Endodermal cell (in vitro differentiated cells): ENCODE measurements around the gene C2orf74. TPM values are rescaled to one million over a fixed set of nuclear protein-coding genes. Genes with fewer than 3 reads are reported as not detected.
"Not testable (repeated sequence)": the region's sequence is repeated elsewhere in the genome, so short reads cannot be mapped to it uniquely, and the experiment has no call there.

ENCODE experiments used
- DNase-seq: peaks from one replicate; pipeline ENCODE4 v3.0.0-alpha.2; 2017
- H3K27ac ChIP-seq: 2 replicates; pipeline ENCODE4 v1.5.1; 2013; ENCODE audit warnings: mild to moderate bottlenecking, low read depth, low read length, moderate library complexity
- H3K27me3 ChIP-seq: 2 replicates; pipeline ENCODE4 v1.6.1; 2013; ENCODE audit warnings: mild to moderate bottlenecking, low read length, moderate library complexity; ENCODE audit not compliant: insufficient read depth, control insufficient read depth, poor library complexity, severe bottlenecking
- H3K36me3 ChIP-seq: 2 replicates; pipeline ENCODE4 v1.7.0; 2013; ENCODE audit warnings: mild to moderate bottlenecking, low read length, moderate library complexity; ENCODE audit not compliant: control insufficient read depth, insufficient read depth
- H3K4me1 ChIP-seq: one replicate; pipeline ENCODE4 v1.7.0; 2013; ENCODE audit warnings: low read length; ENCODE audit not compliant: control insufficient read depth, insufficient read depth
- H3K4me3 ChIP-seq: 2 replicates; pipeline ENCODE4 v1.5.1; 2013; ENCODE audit warnings: mild to moderate bottlenecking, low read length, moderate library complexity
- H3K9ac ChIP-seq: 2 replicates; pipeline ENCODE4 v1.6.1; 2013; ENCODE audit warnings: mild to moderate bottlenecking, low read length, moderate library complexity; ENCODE audit not compliant: poor library complexity, severe bottlenecking; ENCODE audit errors: extremely low read depth
- H3K9me3 ChIP-seq: 2 replicates; pipeline ENCODE4 v1.6.1; 2013; ENCODE audit warnings: mild to moderate bottlenecking, low read length, moderate library complexity; ENCODE audit not compliant: control insufficient read depth
- H3K27ac Mint-ChIP-seq: 2 replicates; pipeline ENCODE4 v1.8.0; 2020; ENCODE audit warnings: mixed read lengths
- H3K27me3 Mint-ChIP-seq: 2 replicates; pipeline ENCODE4 v1.8.0; 2021; ENCODE audit warnings: mild to moderate bottlenecking, mixed read lengths; ENCODE audit not compliant: insufficient read depth
- H3K36me3 Mint-ChIP-seq: 2 replicates; pipeline ENCODE4 v1.8.0; 2020; ENCODE audit warnings: low read depth, mixed read lengths
- H3K4me1 Mint-ChIP-seq: 2 replicates; pipeline ENCODE4 v1.8.0; 2020; ENCODE audit warnings: mixed read lengths
- H3K4me3 Mint-ChIP-seq: 2 replicates; pipeline ENCODE4 v1.8.0; 2020; ENCODE audit warnings: mild to moderate bottlenecking, moderate library complexity, mixed read lengths
- H3K9me3 Mint-ChIP-seq: 2 replicates; pipeline ENCODE4 v1.8.0; 2020; ENCODE audit warnings: mild to moderate bottlenecking, mixed read lengths
- CTCF ChIP-seq: fragments of 200-600 bp; sonication (generic); conservative IDR thresholded peaks from 2 replicates; pipeline ENCODE4 v1.5.0; 2021; ENCODE audit warnings: antibody characterized with exemption, mild to moderate bottlenecking
- WGBS, 2 experiments: methylation state at CpG; one replicate each; pipeline versions ENCODE4 v1.1.5 to v1.1.7; 2013; ENCODE audit warnings: missing lambda C conversion rate in 2 of 2, mixed read lengths in 1 of 2; ENCODE audit not compliant: insufficient coverage in 1 of 2, insufficient read length in 1 of 2; 5-methylcytosine and 5-hydroxymethylcytosine counted together
- total RNA-seq, 2 donors: library from RNA; stranded (reverse); fragmentation: NEBNext Ultra II Directional in 1 of 2; extraction: Animal tissue kit (Norgen Biotek cat#: 25700) in 1 of 2; gene quantifications; 2 replicates in 1 of 2; 3 replicates in 1 of 2; pipeline ENCODE4 v1.2.1, GENCODE V29; 2021

The C2orf74 gene
- total RNA-seq, 2 donors from 2014 or later, result 10.2 to 15.7 TPM

GRCh38 chr2:61193670-61194561 is 31.9 kb downstream of the C2orf74 start:
- Histone ChIP-seq H3K9ac (no peak overlapping the region), H3K27ac (no peak overlapping the region), H3K4me3 (no peak overlapping the region), H3K27me3 (no peaks in the 10 kb centered on the region), H3K36me3 (peaks cover 64% of the 10 kb centered on the region), H3K9me3 (no peaks in the 10 kb centered on the region), H3K4me1 (no peaks in the 10 kb centered on the region)
- TF ChIP-seq CTCF, result no peak
- DNase-seq, result no peak
- peaks cover 52% of the 10 kb centered on the region for H3K36me3 Mint-ChIP-seq
- no peak overlapping the region for H3K27ac Mint-ChIP-seq
- no peak overlapping the region for H3K4me3 Mint-ChIP-seq
- no peaks in the 10 kb centered on the region for H3K27me3 Mint-ChIP-seq
- 96 to 100% methylated on average over 2 to 4 of the region's 4 CpGs for WGBS, 2 experiments
- no peaks in the 10 kb centered on the region for H3K9me3 Mint-ChIP-seq
- H3K4me1 Mint-ChIP-seq, result no peaks in the 10 kb centered on the region

- not testable (repeated sequence) for H3K4me1 Mint-ChIP-seq, H3K27ac Mint-ChIP-seq, H3K9me3 ChIP-seq, H3K27ac ChIP-seq, H3K4me3 Mint-ChIP-seq, H3K27me3 ChIP-seq, H3K4me1 ChIP-seq, H3K4me3 ChIP-seq, H3K9me3 Mint-ChIP-seq, H3K9ac ChIP-seq, H3K27me3 Mint-ChIP-seq, DNase-seq
- peaks cover 52% of the 10 kb centered on the region for H3K36me3 Mint-ChIP-seq
- H3K36me3 ChIP-seq, result peaks cover 64% of the 10 kb centered on the region
- 88 to 90% methylated on average over 14 to 15 of the region's 15 CpGs for WGBS, 2 experiments
Observed at GRCh38 chr2:61194646-61195045, 32.7 kb downstream of the C2orf74 start.

GRCh38 chr2:61196671-61197070 is 34.7 kb downstream of the C2orf74 start:
- no peaks in the 10 kb centered on the region for H3K4me1 ChIP-seq
- no peak overlapping the region for H3K27ac ChIP-seq
- no peaks in the 10 kb centered on the region for H3K4me1 Mint-ChIP-seq
- H3K9me3 ChIP-seq, result no peaks in the 10 kb centered on the region
- whole genome bisulfite sequencing, 2 experiments, result 80 to 95% methylated on average over 1 to 6 of the region's 7 CpGs
- no peaks in the 10 kb centered on the region for H3K9me3 Mint-ChIP-seq
- H3K4me3 Mint-ChIP-seq, result no peak overlapping the region
- H3K27ac Mint-ChIP-seq, result no peak overlapping the region
- no peak for TF ChIP-seq CTCF
- peaks cover 53% of the 10 kb centered on the region for H3K36me3 Mint-ChIP-seq
- H3K27me3 Mint-ChIP-seq, result no peaks in the 10 kb centered on the region
- H3K4me3 ChIP-seq, result no peak overlapping the region
- H3K9ac ChIP-seq, result no peak overlapping the region
- DNase-seq, result no peak
- no peaks in the 10 kb centered on the region for H3K27me3 ChIP-seq
- H3K36me3 ChIP-seq, result peaks cover 63% of the 10 kb centered on the region
